ENCODE results near the gene CASR. TPM values are rescaled to one million over a fixed set of nuclear protein-coding genes. Genes with fewer than 3 reads are reported as not detected.

CASR gene
- total RNA-seq, 1 donor from 2014 or later = 0.06 TPM

DNA sequence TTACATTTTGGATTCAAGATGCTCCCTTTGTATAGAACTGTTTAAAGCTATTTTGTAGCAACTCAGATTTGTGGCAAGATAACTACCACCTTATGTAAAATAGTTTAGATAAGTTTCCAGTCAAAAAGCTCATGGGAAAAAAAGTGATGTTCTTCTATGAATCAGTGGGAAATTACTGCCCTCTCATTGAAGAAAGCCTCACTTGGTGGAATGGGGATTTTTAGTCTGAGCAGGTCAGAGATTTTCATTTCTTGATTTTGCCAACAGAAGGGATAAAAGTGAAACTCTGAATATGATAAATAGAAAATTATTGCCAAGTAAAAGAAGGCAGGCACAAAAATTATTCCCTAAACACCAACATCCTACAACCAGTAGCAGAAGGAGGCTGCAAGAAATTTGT is 115.7 kb downstream of the CASR start:
- no peak for DNase-seq (ENCODE audit: low read depth)
- TF ChIP-seq, protein P1, sequence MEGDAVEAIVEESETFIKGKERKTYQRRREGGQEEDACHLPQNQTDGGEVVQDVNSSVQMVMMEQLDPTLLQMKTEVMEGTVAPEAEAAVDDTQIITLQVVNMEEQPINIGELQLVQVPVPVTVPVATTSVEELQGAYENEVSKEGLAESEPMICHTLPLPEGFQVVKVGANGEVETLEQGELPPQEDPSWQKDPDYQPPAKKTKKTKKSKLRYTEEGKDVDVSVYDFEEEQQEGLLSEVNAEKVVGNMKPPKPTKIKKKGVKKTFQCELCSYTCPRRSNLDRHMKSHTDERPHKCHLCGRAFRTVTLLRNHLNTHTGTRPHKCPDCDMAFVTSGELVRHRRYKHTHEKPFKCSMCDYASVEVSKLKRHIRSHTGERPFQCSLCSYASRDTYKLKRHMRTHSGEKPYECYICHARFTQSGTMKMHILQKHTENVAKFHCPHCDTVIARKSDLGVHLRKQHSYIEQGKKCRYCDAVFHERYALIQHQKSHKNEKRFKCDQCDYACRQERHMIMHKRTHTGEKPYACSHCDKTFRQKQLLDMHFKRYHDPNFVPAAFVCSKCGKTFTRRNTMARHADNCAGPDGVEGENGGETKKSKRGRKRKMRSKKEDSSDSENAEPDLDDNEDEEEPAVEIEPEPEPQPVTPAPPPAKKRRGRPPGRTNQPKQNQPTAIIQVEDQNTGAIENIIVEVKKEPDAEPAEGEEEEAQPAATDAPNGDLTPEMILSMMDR (conservative IDR thresholded peaks at IDR 0.05; ENCODE audit: low read depth, low read length) = no peak
- no peak overlapping the region for H3K4me3 ChIP-seq (ENCODE audit: low read depth, low read length)

DNA sequence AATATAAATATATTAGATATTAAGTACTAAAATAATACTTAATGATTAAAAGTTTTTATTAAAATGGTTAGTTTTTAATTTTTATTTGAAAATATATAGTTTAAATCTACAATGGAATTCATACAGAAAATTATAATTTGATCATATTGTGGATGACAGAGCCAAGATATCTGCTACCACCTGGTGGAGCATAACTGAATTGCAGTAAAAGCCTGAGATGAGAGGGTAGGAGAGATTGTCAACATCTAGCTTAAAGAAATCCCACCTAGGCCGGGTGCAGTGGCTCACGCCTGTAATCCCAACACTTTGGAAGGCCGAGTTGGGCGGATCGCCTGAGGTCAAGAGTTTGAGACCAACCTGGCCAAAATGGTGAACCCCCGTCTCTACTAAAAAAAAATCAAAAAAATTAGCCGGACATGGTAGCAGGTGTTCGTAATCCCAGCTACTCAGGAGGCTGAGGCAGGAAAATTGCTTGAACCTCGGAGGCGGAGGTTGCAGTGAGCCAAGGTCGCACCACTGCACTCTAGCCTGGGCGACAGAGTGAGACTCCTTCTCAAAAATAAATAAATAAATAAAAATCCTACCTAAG is 116.5 kb downstream of the CASR start:
- no peak for DNase-seq (ENCODE audit: low read depth)
- H3K4me3 ChIP-seq (ENCODE audit: low read depth, low read length) = no peak overlapping the region
- TF ChIP-seq, protein P1 (conservative IDR thresholded peaks at IDR 0.05; ENCODE audit: low read depth, low read length) = peak; percentile 62

DNA sequence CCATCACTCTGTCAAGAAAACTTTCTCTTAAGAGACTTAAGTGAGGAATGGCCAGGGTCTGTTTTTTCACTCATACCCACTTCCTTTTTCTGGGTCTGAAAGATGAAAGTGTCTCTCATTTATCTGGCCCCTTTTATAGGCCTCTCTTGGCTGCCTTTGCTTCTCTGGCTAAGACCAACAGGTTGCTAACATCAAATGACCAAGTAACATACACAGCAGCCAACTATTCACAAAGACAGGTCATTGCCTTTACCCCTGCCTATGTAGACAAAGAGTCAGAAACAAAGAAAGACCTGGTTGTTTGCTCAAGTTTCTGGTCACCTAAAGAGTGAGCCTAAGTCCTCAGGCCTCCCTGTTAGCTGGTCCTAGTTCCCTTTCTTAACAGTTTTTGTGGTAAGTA is 117.6 kb downstream of the CASR start:
- TF ChIP-seq, protein P1 (conservative IDR thresholded peaks at IDR 0.05; ENCODE audit: low read depth, low read length) = no peak
- H3K4me3 ChIP-seq (ENCODE audit: low read depth, low read length) = no peak overlapping the region

DNA sequence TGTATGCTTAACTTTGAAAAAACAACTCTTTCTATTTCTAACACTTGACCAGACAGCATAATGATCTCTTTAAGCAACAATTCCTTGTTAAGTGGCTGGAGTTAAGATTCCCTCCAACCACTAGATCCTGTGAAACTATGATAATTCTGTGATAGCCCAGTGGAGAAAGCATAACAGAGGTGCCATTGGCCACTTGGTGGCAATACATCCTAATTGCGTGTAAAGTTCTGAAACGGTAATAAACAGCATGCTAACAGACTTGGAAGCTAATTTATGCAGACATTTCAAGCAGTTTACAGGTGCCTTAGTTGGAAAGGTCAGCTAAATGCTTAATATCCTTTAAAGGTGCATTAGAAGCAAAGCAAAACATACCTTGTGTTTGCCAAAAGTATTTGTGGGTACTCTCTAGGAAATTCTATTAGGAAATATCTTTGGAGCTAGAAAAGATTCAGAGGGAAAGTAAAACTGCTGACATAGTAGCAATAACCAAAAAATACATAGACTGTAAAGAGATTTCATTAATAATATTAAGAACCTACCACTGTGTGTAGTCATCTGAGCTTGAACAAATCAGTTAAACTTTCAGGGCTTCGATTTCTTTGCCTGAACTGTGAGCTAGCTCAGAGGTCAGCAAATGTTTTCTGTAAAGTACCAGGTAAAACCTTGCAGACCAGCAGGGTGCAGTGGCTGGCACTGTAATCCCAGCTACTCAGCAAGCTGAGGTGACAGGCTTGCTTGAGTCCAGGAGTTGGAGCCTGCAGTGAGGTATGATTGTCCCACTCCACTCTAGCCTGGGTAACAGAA is 122.6 kb downstream of the CASR start:
- TF ChIP-seq, protein P1 (conservative IDR thresholded peaks at IDR 0.05; ENCODE audit: low read depth, low read length) = peak; percentile 54
- H3K4me3 ChIP-seq (ENCODE audit: low read depth, low read length) = no peak overlapping the region
- DNase-seq (ENCODE audit: low read depth) = no peak

More for the DNA sequence above, 117.6 kb downstream of the CASR start:
- DNase-seq (ENCODE audit: low read depth) = no peak

DNA sequence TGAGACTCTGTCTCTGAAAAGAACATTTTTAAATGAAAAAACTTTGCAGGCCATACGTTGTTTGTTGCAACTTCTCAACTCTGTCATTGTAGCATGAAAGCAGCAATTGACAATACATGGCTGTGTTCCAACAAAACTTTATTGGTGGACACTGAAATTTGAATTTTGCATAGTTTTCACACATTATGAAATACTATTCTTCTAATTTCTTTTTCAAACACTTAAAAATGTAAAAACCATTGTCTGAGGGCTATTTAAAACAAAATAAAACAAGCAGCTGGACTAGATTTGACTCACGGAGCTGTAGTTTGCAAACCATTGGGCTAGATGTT is 123.1 kb downstream of the CASR start:
- no peak overlapping the region for H3K4me3 ChIP-seq (ENCODE audit: low read depth, low read length)
- DNase-seq (ENCODE audit: low read depth) = no peak
- TF ChIP-seq, protein P1 (conservative IDR thresholded peaks at IDR 0.05; ENCODE audit: low read depth, low read length) = no peak

DNA sequence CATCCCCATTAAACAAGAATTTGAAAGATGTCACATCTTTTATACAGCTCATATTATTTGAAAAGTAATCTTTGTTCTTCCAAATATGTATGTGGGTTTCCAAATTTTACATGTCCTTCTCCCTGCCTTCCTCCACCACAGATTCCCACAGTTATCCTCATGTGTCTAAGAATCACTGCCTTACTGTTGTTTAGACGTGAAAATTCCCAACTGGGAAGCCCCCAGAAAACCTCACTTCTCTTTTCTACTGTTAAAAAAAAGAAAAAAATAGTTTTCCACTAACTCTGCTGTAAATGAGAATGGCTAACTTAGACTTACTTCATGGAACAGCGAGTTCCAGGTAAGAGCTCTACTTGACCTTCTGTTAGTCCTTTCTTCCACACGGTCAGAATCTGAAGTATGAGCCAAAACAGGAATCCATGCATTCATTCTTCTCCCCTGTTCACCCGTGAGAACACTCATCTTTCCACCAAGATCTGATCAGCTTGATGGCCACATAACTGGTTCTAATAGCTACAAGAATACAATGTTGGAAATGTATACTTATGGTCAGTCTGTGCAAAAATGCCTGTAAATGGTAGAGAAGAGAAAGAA is 123.7 kb downstream of the CASR start:
- no peak overlapping the region for H3K4me3 ChIP-seq (ENCODE audit: low read depth, low read length)
- no peak for DNase-seq (ENCODE audit: low read depth)
- TF ChIP-seq, protein P1 (conservative IDR thresholded peaks at IDR 0.05; ENCODE audit: low read depth, low read length) = no peak
